Neural cell (in vitro differentiated cells): ENCODE results near the gene GIPC2.

Experiments
- SMC3 ChIP-seq: fragments of 450-650 bp; conservative IDR thresholded peaks from 2 replicates; pipeline ENCODE4 v1.6.1; 2014; ENCODE audit warnings: antibody characterized with exemption, mild to moderate bottlenecking, moderate library complexity; ENCODE audit not compliant: poor library complexity
- TAF1 ChIP-seq: IDR thresholded peaks from 2 replicates; pipeline ENCODE4 v1.6.1; 2012; ENCODE audit warnings: low read depth
- TF ChIP-seq, protein P1 (sequence below): fragments of 450-650 bp; IDR thresholded peaks from 2 replicates; pipeline ENCODE4 v1.5.1; 2014; ENCODE audit warnings: antibody characterized with exemption, mild to moderate bottlenecking, moderate library complexity; ENCODE audit not compliant: poor library complexity, severe bottlenecking

DNA sequence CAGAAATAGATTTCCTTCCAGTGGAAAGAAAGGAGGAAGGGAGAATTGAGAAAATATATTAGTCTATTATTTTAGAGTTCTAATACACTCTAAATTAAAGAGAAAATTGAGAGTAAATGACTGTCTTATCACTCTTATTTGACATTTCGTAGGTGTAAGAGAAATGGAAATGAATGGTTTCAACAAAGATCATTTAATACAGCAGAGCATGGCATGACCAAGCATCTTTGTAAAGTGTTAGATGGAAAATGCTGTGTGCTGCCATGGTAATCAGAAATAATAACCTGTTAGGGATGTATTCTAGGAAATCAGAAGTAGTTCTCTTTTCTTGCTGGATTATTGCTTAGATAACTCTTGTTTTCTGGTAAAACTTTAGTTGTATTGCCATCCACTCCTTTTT, 90.9 kb downstream of the GIPC2 start:
- TF ChIP-seq, protein P1, sequence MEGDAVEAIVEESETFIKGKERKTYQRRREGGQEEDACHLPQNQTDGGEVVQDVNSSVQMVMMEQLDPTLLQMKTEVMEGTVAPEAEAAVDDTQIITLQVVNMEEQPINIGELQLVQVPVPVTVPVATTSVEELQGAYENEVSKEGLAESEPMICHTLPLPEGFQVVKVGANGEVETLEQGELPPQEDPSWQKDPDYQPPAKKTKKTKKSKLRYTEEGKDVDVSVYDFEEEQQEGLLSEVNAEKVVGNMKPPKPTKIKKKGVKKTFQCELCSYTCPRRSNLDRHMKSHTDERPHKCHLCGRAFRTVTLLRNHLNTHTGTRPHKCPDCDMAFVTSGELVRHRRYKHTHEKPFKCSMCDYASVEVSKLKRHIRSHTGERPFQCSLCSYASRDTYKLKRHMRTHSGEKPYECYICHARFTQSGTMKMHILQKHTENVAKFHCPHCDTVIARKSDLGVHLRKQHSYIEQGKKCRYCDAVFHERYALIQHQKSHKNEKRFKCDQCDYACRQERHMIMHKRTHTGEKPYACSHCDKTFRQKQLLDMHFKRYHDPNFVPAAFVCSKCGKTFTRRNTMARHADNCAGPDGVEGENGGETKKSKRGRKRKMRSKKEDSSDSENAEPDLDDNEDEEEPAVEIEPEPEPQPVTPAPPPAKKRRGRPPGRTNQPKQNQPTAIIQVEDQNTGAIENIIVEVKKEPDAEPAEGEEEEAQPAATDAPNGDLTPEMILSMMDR, result no peak
- TF ChIP-seq SMC3 (no peak), TAF1 (no peak)
